ENCODE data around the gene KLF6. TPM values are rescaled to one million over a fixed set of nuclear protein-coding genes. Genes with fewer than 3 reads are reported as not detected.

Gene KLF6
- polyA plus RNA-seq, 1 experiment, result 79.0 TPM

- DNase-seq (ENCODE audit: low read depth), result no peak
- ChIA-PET POLR2A (no interaction called here), CTCF (interaction anchor here (1.3 kb wide), 2 partner anchors 8 to 46 kb away, joined by 3 read pairs; no protein-coding TSS in a partner anchor)
- Histone ChIP-seq H3K27me3 (ENCODE audit: control insufficient read depth, insufficient read depth, low read length) (no peaks in the 10 kb centered on the region), H3K36me3 (ENCODE audit: control insufficient read depth, insufficient read depth, low read length) (no peaks in the 10 kb centered on the region), H3K4me3 (ENCODE audit: low read depth, low read length) (no peak overlapping the region)
- TF ChIP-seq CTCF (IDR thresholded peaks at IDR 0.05; ENCODE audit: insufficient read depth, low read depth, low read length), result no peak
Observed at GRCh38 chr10:3792710-3793219, 7.8 kb upstream of the KLF6 start.

- ChIA-PET POLR2A (no interaction called here), CTCF (interaction anchor here (1.3 kb wide), 2 partner anchors 9 to 46 kb away, joined by 3 read pairs; no protein-coding TSS in a partner anchor)
- H3K27me3 ChIP-seq (ENCODE audit: control insufficient read depth, insufficient read depth, low read length), result no peaks in the 10 kb centered on the region
- no peak for TF ChIP-seq CTCF (IDR thresholded peaks at IDR 0.05; ENCODE audit: insufficient read depth, low read depth, low read length)
- no peak for DNase-seq (ENCODE audit: low read depth)
- H3K36me3 ChIP-seq (ENCODE audit: control insufficient read depth, insufficient read depth, low read length), result no peaks in the 10 kb centered on the region
- no peak overlapping the region for H3K4me3 ChIP-seq (ENCODE audit: low read depth, low read length)
Observed at GRCh38 chr10:3791974-3792633, 7.1 kb upstream of the KLF6 start.

- H3K36me3 ChIP-seq (ENCODE audit: control insufficient read depth, insufficient read depth, low read length), result no peaks in the 10 kb centered on the region
- POLR2A ChIA-PET, result no interaction called here
- H3K27me3 ChIP-seq (ENCODE audit: control insufficient read depth, insufficient read depth, low read length), result no peaks in the 10 kb centered on the region
- TF ChIP-seq CTCF (IDR thresholded peaks at IDR 0.05; ENCODE audit: insufficient read depth, low read depth, low read length), result no peak
- no peak overlapping the region for H3K4me3 ChIP-seq (ENCODE audit: low read depth, low read length)
- no peak for DNase-seq (ENCODE audit: low read depth)
- CTCF ChIA-PET, result no interaction called here
Observed at GRCh38 chr10:3790858-3791257, 5.8 kb upstream of the KLF6 start.

GRCh38 chr10:3790272-3790671 lies 5.3 kb upstream of the KLF6 start:
- Histone ChIP-seq H3K4me3 (ENCODE audit: low read depth, low read length) (no peak overlapping the region), H3K27me3 (ENCODE audit: control insufficient read depth, insufficient read depth, low read length) (no peaks in the 10 kb centered on the region), H3K36me3 (ENCODE audit: control insufficient read depth, insufficient read depth, low read length) (no peaks in the 10 kb centered on the region)
- no peak for DNase-seq (ENCODE audit: low read depth)
- TF ChIP-seq CTCF (IDR thresholded peaks at IDR 0.05; ENCODE audit: insufficient read depth, low read depth, low read length), result no peak
- POLR2A ChIA-PET, result no interaction called here
- CTCF ChIA-PET, result no interaction called here

- Histone ChIP-seq H3K4me3 (ENCODE audit: low read depth, low read length) (no peak overlapping the region), H3K36me3 (ENCODE audit: control insufficient read depth, insufficient read depth, low read length) (no peaks in the 10 kb centered on the region), H3K27me3 (ENCODE audit: control insufficient read depth, insufficient read depth, low read length) (no peaks in the 10 kb centered on the region)
- ChIA-PET CTCF (no interaction called here), POLR2A (no interaction called here)
- TF ChIP-seq CTCF (IDR thresholded peaks at IDR 0.05; ENCODE audit: insufficient read depth, low read depth, low read length), result no peak
- DNase-seq (ENCODE audit: low read depth), result no peak
Observed at GRCh38 chr10:3789621-3790020, 4.6 kb upstream of the KLF6 start.
